T-helper 2 cell treated with Interferon-gamma antibody and Interleukin-4, amounts not matched to agents 5 μg/mL and 100 μg/mL, for 36 hours (primary cell): ENCODE results near the gene RNF32.
"Not testable (repeated sequence)": the region's sequence is repeated elsewhere in the genome, so short reads cannot be mapped to it uniquely, and the experiment has no call there.

Source experiments
- DNase-seq: peaks from one replicate; pipeline ENCODE4 v3.0.0; 2021; ENCODE audit warnings: low spot score
- H3K27ac Mint-ChIP-seq: one replicate; pipeline ENCODE4 v1.8.0; 2021; ENCODE audit warnings: mild to moderate bottlenecking, mixed read lengths
- H3K27me3 Mint-ChIP-seq: one replicate; pipeline ENCODE4 v1.8.0; 2021; ENCODE audit warnings: low read depth, mixed read lengths
- H3K36me3 Mint-ChIP-seq: one replicate; pipeline ENCODE4 v1.8.0; 2021; ENCODE audit warnings: low read depth, mixed read lengths
- H3K4me1 Mint-ChIP-seq: one replicate; pipeline ENCODE4 v1.8.0; 2021; ENCODE audit warnings: low read depth, mixed read lengths
- H3K4me3 Mint-ChIP-seq: one replicate; pipeline ENCODE4 v1.8.0; 2022; ENCODE audit warnings: mild to moderate bottlenecking, moderate library complexity, mixed read lengths
- H3K9me3 Mint-ChIP-seq: one replicate; pipeline ENCODE4 v1.8.0; 2021; ENCODE audit warnings: mixed read lengths

RNF32 gene

DNA sequence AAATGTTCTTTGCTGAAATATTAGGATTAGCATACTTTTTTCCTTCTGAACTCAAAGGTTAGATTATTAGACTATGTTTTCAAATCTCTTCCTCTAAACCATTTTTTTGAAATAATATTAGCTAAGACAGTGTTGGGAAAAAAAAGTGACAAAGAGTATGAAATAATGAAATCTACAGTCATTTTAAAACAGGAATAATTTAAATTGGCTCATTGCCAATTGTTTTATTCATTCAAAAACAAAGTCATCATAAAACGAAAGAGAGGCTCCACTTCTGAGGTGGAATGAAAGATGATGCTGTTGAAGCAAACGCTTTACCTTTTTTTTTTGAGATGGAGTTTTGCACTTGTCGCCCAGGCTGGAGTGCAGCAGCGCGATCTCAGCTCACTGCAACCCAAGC lies 51.2 kb downstream of the RNF32 start:
- Mint-ChIP-seq H3K4me3 (no peak overlapping the region), H3K4me1 (peaks cover 3% of the 10 kb centered on the region), H3K9me3 (peaks cover 41% of the 10 kb centered on the region), H3K27me3 (no peaks in the 10 kb centered on the region), H3K36me3 (peaks cover 32% of the 10 kb centered on the region), H3K27ac (no peak overlapping the region)
- no peak for DNase-seq

DNA sequence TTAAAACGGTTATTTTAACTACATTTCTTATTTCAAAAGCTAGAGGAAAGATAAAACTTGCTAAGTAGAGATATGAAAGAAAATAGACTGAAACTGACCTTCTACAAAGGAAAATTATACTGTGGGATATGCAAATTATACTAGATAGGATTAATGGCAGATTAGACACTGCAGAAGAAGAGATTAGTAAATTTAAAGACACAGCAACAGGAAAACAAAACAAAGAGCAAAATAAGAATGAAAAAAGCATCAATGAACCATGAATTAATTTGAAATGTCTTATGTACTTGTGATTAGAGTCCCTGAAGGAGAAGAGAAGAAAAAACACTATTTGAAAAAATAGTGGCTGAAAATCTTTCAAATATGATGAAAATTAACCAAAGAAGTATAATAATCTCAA lies 52.3 kb downstream of the RNF32 start:
- H3K36me3 Mint-ChIP-seq: peaks cover 40% of the 10 kb centered on the region
- no peak overlapping the region for H3K27ac Mint-ChIP-seq
- H3K4me3 Mint-ChIP-seq: no peak overlapping the region
- no peaks in the 10 kb centered on the region for H3K27me3 Mint-ChIP-seq
- peaks cover 3% of the 10 kb centered on the region for H3K4me1 Mint-ChIP-seq
- peaks cover 50% of the 10 kb centered on the region for H3K9me3 Mint-ChIP-seq
- DNase-seq: no peak

DNA sequence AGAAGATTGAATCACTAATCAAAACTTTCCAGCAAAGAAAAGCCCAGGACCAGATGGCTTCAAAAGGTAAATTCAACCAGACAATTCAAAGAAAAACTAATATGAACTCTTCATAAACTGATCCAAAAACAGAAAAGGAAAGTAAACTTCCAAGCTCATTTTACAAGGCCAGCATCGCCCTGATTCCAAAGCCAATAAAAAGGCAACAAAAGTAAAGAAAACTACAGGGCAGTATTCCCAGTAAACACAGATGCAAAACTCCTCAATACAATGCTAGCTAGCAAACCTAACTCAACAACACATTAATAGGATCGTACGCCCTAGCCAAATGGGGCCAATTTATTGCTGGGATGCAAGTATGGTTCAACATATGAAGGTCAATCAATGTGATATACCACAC lies 53.1 kb downstream of the RNF32 start:
- Mint-ChIP-seq H3K36me3 (peaks cover 46% of the 10 kb centered on the region), H3K9me3 (peaks cover 54% of the 10 kb centered on the region)

DNA sequence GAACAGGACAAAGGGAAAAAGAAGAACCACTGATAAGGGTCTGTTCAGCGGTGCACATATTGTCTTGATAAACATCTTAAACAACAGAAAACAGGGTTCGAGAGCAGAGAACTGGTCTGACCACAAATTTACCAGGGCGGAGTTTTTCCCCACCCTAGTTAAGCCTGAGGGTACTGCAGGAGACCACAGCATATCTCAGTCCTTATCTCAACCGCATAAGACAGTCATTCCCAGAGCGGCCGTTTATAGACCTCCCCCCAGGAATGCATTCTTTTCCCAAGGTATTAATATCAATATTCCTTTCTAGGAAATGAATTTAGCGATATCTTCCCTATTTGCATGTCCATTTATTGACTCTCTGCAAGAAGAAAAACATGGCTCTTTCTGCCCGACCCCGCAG lies 56.7 kb downstream of the RNF32 start:
- H3K36me3 Mint-ChIP-seq: peaks cover 60% of the 10 kb centered on the region
- H3K27me3 Mint-ChIP-seq, H3K4me1 Mint-ChIP-seq, H3K4me3 Mint-ChIP-seq, H3K27ac Mint-ChIP-seq, DNase-seq: not testable (repeated sequence)
- H3K9me3 Mint-ChIP-seq: peaks cover 71% of the 10 kb centered on the region

More for the DNA sequence above, 53.1 kb downstream of the RNF32 start:
- Mint-ChIP-seq H3K27ac (no peak overlapping the region), H3K27me3 (no peaks in the 10 kb centered on the region), H3K4me1 (peaks cover 3% of the 10 kb centered on the region), H3K4me3 (no peak overlapping the region)
- no peak for DNase-seq

DNA sequence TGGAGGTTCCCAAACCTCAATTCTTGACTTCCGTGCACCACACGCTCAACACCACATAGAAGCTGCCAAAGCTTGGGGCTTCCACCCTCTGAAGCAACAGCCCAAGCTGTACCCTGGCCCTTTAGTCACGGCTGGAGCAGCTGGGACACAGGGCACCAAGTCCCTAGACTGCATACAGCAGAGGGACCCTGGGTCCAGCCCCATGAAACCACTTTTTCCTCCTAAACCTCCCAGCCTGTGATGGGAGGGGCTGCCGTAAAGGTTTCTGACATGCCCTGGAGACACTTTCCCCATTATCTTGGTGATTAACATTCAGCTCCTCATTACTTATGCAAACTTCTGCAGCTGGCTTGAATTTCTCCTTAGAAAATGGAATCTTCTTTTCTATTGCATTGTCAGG lies 57.9 kb downstream of the RNF32 start:
- not testable (repeated sequence) for H3K4me3 Mint-ChIP-seq, H3K27ac Mint-ChIP-seq, H3K27me3 Mint-ChIP-seq, H3K4me1 Mint-ChIP-seq, DNase-seq
- peaks cover 62% of the 10 kb centered on the region for H3K9me3 Mint-ChIP-seq
- H3K36me3 Mint-ChIP-seq: peaks cover 58% of the 10 kb centered on the region

DNA sequence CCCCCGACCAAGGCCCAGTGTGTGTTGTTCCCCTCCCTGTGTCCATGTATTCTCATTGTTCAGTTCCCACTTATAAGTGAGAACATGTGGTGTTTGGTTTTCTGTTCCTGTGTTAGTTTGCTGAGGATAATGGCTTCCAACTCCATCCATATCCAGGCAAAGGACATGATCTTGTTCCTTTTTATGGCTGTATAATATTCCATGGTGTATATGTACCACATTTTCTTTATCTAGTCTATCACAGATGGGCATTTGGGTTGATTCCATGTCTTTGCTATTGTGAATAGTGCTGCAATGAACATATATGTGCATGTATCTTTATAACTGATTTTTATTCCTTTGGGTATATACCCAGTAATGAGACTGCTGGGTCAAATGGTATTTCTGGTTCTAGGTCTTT lies 61.2 kb downstream of the RNF32 start:
- Mint-ChIP-seq H3K36me3 (peaks cover 53% of the 10 kb centered on the region), H3K4me1 (peaks cover 18% of the 10 kb centered on the region), H3K9me3 (peaks cover 37% of the 10 kb centered on the region)
- DNase-seq, H3K27ac Mint-ChIP-seq, H3K4me3 Mint-ChIP-seq, H3K27me3 Mint-ChIP-seq: not testable (repeated sequence)

DNA sequence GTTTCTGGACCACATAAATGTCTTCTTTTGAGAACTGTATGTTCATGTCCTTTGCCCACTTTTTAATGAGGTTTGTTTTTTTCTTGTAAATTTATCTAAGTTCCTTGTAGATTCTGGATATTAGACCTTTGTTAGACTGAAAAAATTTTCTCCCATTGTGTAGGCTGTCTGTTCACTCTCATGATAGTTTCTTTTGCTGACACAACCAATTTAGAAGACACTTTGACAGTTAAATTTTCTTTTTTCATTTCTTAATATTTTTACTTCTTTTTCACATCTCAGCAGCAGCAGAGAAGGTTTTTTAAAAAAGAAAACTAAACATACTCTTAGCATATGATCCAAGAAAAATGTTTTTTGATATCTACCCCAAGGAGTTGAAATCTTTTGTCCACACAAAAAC lies 61.8 kb downstream of the RNF32 start:
- Mint-ChIP-seq H3K4me3 (no peak overlapping the region), H3K36me3 (peaks cover 51% of the 10 kb centered on the region), H3K4me1 (peaks cover 18% of the 10 kb centered on the region), H3K9me3 (peaks cover 35% of the 10 kb centered on the region), H3K27ac (no peak overlapping the region), H3K27me3 (no peaks in the 10 kb centered on the region)
- DNase-seq: no peak

DNA sequence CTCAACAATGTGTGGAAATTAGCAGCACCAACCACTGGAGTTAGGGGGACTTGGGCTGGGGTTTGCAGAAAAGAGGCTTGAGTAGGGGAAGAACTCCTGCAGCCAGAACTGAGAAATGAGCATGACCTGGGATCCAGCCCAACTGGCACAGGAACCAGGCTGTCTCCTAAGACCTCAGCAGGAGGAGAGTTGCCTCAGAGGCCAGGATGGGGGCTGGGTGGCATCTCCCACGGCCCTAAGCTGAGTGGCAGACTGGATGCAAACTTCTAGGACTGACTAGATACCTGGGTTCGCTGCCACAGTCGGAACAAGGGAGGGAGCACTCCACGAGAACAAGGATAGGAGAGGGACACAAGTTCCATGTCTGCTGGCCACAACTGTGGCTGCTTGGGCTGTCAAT lies 62.6 kb downstream of the RNF32 start:
- no peak overlapping the region for H3K4me3 Mint-ChIP-seq
- peaks cover 45% of the 10 kb centered on the region for H3K36me3 Mint-ChIP-seq
- peaks cover 27% of the 10 kb centered on the region for H3K9me3 Mint-ChIP-seq
- no peaks in the 10 kb centered on the region for H3K27me3 Mint-ChIP-seq
- H3K27ac Mint-ChIP-seq: no peak overlapping the region
- H3K4me1 Mint-ChIP-seq: peaks cover 18% of the 10 kb centered on the region
- DNase-seq: no peak

DNA sequence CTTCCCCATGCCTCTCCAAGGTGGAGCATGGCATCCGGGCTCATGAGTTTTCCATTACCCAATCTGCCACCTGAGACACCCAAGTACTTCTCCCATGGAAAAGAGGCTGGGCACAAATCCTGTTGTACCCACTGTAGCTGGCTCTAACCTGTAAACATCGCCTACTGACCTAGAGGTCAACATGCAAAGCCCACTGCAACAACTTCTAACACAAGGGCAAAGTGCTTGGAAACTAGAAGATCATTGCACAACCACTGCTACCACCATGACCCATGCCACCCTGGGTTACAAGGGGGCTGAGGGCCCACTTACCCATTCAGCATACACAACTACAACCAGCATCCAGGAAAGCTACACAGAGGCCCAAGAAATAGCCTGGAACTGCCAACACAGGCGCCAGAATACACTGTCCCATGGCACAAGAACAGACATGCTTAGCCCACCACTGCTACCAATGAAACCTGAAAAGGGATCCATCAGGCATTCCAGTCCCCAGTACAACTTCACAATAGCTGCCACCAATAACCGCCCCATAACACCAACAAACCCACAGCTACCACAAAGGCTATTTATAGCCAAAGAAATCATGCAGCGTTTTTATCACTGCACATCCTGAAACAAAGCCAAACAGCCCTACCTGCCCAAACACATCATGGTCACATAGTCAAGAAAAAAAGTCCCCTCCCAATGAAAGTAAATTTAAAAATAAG lies 63.4 kb downstream of the RNF32 start:
- H3K4me3 Mint-ChIP-seq: peak overlapping the region; percentile 28
- DNase-seq: no peak
- no peaks in the 10 kb centered on the region for H3K27me3 Mint-ChIP-seq
- peaks cover 18% of the 10 kb centered on the region for H3K4me1 Mint-ChIP-seq
- H3K9me3 Mint-ChIP-seq: peaks cover 27% of the 10 kb centered on the region
- no peak overlapping the region for H3K27ac Mint-ChIP-seq
- H3K36me3 Mint-ChIP-seq: peaks cover 43% of the 10 kb centered on the region

DNA sequence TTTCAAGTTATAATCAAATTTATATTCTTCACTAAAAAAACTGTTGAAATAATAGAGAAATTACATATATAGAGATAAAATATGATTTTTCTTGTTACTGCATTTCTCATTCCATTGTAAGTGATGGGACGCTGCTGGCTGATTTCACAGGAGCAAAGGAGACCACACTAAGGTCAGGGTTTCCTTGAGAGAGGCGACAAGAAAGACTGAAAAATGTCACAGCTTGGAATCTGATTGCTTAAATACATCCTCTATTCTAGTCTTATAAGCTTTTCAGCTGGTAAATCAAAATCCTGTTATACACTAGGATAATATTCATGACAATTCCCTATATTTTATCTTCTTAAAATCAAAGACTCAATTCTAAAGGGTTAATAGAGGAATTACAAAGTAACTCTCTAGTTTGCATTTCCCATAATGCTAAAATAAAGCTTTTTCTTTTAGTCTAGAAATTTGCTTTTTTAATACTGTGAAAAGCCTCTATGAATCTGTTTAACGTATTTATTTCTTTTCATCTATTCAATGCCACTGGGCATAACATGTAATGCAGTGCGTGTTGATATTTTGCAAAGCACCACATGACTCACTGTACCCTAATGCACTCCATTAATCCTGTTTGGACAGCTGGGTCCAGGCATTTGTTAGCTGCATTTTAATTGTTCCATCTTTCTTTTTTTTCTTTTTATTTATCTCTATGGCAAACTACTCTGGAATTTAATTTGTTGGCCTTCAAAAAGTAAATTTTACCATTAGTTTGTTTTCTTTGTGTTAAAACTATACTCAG lies 81.7 kb downstream of the RNF32 start:
- H3K4me3 Mint-ChIP-seq: no peak overlapping the region
- peaks cover 10% of the 10 kb centered on the region for H3K36me3 Mint-ChIP-seq
- H3K9me3 Mint-ChIP-seq: no peaks in the 10 kb centered on the region
- H3K27me3 Mint-ChIP-seq: no peaks in the 10 kb centered on the region
- H3K4me1 Mint-ChIP-seq: peaks cover 2% of the 10 kb centered on the region
- no peak for DNase-seq
- no peak overlapping the region for H3K27ac Mint-ChIP-seq

DNA sequence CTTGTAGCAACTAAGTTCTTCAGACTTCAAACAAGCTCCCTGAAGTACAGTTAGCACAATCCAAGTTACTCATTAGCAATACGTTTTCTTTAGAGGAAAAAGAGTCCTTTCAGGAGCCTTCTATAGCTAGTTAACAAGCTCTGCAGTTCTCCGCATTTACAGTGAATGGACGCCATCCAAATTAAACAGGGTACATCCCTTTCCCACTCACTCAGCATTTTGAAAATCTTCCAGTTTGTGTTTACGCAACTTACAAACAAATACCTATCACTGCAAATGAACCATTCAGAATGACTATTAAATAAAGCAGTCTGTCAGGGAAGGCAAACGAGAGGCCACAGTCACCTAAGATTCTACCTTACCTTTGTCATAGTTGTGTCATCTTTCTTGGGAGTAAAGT lies 84.5 kb downstream of the RNF32 start:
- Mint-ChIP-seq H3K4me1 (peaks cover 5% of the 10 kb centered on the region), H3K27me3 (no peaks in the 10 kb centered on the region), H3K9me3 (no peaks in the 10 kb centered on the region), H3K27ac (no peak overlapping the region), H3K36me3 (peaks cover 14% of the 10 kb centered on the region), H3K4me3 (no peak overlapping the region)
- no peak for DNase-seq

DNA sequence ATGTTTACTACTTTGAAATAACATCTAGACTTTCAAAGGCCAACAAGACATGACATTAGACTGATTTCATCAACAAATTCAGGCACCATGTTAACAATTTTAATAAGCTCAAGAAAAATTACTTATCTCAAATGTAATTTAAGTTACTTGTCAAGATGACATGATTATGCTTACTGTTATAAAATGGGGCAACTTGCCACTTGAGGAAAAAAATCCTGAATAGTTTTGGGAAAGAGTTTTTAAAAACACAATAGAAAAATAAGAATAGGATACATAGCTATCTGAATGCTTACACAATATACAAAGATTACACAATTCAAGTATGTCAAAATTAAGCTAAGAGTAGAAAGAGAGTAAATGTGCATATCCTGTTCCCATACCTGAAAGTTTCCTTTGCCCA lies 85.4 kb downstream of the RNF32 start:
- Mint-ChIP-seq H3K36me3 (peaks cover 18% of the 10 kb centered on the region), H3K27me3 (no peaks in the 10 kb centered on the region), H3K4me1 (peaks cover 5% of the 10 kb centered on the region), H3K27ac (no peak overlapping the region), H3K4me3 (no peak overlapping the region), H3K9me3 (peaks cover 1% of the 10 kb centered on the region)
- no peak for DNase-seq
